ENCODE measurements around the gene KCNJ8. TPM values are rescaled to one million over a fixed set of nuclear protein-coding genes. Genes with fewer than 3 reads are reported as not detected.

Gene KCNJ8
- total RNA-seq, 4 donors from 2014 or later = 6.1 to 44.9 (median 13.0) TPM

GRCh38 chr12:21809100-21809499 lies 34.6 kb upstream of the KCNJ8 start:
- no peaks in the 10 kb centered on the region for H3K9me3 ChIP-seq
- no peak overlapping the region for H3K27ac ChIP-seq
- intact Hi-C loops (cut with DNase I; ENCODE audit: low total_unique reads) = no loop called here
- H3K27me3 ChIP-seq = no peaks in the 10 kb centered on the region
- H3K4me3 ChIP-seq = no peak overlapping the region
- no peaks in the 10 kb centered on the region for H3K4me1 ChIP-seq
- no peaks in the 10 kb centered on the region for H3K36me3 ChIP-seq
- no peak for DNase-seq
- TF ChIP-seq, protein P1, sequence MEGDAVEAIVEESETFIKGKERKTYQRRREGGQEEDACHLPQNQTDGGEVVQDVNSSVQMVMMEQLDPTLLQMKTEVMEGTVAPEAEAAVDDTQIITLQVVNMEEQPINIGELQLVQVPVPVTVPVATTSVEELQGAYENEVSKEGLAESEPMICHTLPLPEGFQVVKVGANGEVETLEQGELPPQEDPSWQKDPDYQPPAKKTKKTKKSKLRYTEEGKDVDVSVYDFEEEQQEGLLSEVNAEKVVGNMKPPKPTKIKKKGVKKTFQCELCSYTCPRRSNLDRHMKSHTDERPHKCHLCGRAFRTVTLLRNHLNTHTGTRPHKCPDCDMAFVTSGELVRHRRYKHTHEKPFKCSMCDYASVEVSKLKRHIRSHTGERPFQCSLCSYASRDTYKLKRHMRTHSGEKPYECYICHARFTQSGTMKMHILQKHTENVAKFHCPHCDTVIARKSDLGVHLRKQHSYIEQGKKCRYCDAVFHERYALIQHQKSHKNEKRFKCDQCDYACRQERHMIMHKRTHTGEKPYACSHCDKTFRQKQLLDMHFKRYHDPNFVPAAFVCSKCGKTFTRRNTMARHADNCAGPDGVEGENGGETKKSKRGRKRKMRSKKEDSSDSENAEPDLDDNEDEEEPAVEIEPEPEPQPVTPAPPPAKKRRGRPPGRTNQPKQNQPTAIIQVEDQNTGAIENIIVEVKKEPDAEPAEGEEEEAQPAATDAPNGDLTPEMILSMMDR (IDR thresholded peaks at IDR 0.05) = no peak
- TF ChIP-seq POLR2A (IDR thresholded peaks at IDR 0.05) = no peak

DNA sequence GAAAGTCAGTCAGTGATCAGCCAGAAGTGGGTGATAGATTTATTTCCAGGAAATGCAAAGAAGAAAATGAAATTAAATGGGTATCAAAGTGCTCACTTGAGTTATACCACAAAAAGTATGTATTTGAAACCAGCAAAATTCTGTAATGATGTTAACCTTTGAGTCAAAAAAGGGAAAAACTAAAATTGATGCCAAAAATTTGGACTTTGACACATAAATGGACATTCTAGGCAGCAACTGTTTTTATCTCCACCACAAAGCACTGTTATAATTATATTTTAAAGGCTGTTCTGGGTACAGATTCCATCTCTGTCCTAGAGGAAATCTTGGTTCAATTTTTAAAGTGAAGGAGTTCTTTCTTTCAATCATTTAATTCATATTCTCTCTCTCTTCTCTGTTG lies 31.7 kb upstream of the KCNJ8 start:
- H3K9me3 ChIP-seq = no peaks in the 10 kb centered on the region
- H3K27ac ChIP-seq = no peak overlapping the region
- intact Hi-C loops (cut with DNase I; ENCODE audit: low total_unique reads) = no loop called here
- DNase-seq = no peak
- H3K36me3 ChIP-seq = no peaks in the 10 kb centered on the region
- H3K4me1 ChIP-seq = no peaks in the 10 kb centered on the region
- no peak overlapping the region for H3K4me3 ChIP-seq
- TF ChIP-seq, protein P1 (IDR thresholded peaks at IDR 0.05) = no peak
- no peak for TF ChIP-seq POLR2A (IDR thresholded peaks at IDR 0.05)
- no peaks in the 10 kb centered on the region for H3K27me3 ChIP-seq

GRCh38 chr12:21801522-21802288 lies 27.2 kb upstream of the KCNJ8 start:
- DNase-seq = no peak
- Histone ChIP-seq H3K27me3 (no peaks in the 10 kb centered on the region), H3K4me3 (no peak overlapping the region), H3K9me3 (no peaks in the 10 kb centered on the region), H3K27ac (no peak overlapping the region), H3K4me1 (no peaks in the 10 kb centered on the region), H3K36me3 (no peaks in the 10 kb centered on the region)
- no peak for TF ChIP-seq POLR2A (IDR thresholded peaks at IDR 0.05)
- TF ChIP-seq, protein P1 (IDR thresholded peaks at IDR 0.05) = no peak
- intact Hi-C loops (cut with DNase I; ENCODE audit: low total_unique reads) = no loop called here

GRCh38 chr12:21800011-21800410 lies 25.5 kb upstream of the KCNJ8 start:
- H3K36me3 ChIP-seq = no peaks in the 10 kb centered on the region
- intact Hi-C loops (cut with DNase I; ENCODE audit: low total_unique reads) = no loop called here
- no peaks in the 10 kb centered on the region for H3K9me3 ChIP-seq
- no peaks in the 10 kb centered on the region for H3K4me1 ChIP-seq
- H3K27me3 ChIP-seq = no peaks in the 10 kb centered on the region
- H3K27ac ChIP-seq = no peak overlapping the region
- DNase-seq = no peak
- no peak for TF ChIP-seq POLR2A (IDR thresholded peaks at IDR 0.05)
- TF ChIP-seq, protein P1 (IDR thresholded peaks at IDR 0.05) = no peak
- H3K4me3 ChIP-seq = no peak overlapping the region

DNA sequence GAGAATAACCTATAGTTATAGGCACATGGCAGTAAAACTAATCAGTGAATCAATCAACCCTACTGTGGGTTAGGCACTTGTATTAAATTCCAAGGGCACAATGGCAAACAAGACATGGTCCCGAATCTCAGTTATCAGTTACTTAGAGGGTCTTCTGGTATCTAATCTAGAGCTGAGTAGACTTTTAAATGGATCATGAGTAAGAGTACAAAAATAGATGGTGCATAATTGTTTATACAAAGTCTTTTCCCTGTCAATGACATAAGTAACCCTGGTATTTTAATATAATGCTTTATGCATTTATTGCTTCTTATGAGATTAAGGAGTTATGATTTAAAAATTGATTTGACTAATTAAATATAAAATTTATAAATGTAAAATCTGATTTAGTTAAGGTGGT lies 23.0 kb upstream of the KCNJ8 start:
- Histone ChIP-seq H3K27ac (no peak overlapping the region), H3K4me3 (no peak overlapping the region), H3K36me3 (no peaks in the 10 kb centered on the region), H3K27me3 (no peaks in the 10 kb centered on the region), H3K4me1 (no peaks in the 10 kb centered on the region), H3K9me3 (no peaks in the 10 kb centered on the region)
- intact Hi-C loops (cut with DNase I; ENCODE audit: low total_unique reads) = no loop called here
- TF ChIP-seq, protein P1 (IDR thresholded peaks at IDR 0.05) = no peak
- TF ChIP-seq POLR2A (IDR thresholded peaks at IDR 0.05) = no peak
- no peak for DNase-seq

All from uterus (tissue), 4 donors.